ENCODE data around the gene TEF.

DNA sequence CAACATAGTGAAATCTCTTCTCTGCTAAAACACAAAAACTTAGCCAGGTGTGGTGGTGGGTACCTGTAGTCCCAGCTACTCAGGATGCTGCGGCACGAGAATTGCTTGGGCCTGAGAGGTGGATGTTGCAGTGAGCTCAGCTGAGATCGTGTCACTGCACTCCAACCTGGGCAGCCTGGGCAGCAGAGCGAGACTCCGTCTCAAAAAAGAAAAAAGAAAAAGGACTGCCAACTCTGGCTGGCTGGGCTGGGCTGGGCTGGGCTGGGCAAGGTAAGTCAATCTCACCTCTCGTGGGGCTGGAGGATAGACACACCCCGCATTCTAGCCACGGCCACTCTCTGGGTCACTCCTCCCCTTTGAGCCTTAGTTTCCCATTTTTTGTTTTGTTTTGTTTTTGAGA, 26.9 kb downstream of the TEF start:
- TF ChIP-seq, protein P1, sequence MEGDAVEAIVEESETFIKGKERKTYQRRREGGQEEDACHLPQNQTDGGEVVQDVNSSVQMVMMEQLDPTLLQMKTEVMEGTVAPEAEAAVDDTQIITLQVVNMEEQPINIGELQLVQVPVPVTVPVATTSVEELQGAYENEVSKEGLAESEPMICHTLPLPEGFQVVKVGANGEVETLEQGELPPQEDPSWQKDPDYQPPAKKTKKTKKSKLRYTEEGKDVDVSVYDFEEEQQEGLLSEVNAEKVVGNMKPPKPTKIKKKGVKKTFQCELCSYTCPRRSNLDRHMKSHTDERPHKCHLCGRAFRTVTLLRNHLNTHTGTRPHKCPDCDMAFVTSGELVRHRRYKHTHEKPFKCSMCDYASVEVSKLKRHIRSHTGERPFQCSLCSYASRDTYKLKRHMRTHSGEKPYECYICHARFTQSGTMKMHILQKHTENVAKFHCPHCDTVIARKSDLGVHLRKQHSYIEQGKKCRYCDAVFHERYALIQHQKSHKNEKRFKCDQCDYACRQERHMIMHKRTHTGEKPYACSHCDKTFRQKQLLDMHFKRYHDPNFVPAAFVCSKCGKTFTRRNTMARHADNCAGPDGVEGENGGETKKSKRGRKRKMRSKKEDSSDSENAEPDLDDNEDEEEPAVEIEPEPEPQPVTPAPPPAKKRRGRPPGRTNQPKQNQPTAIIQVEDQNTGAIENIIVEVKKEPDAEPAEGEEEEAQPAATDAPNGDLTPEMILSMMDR (IDR thresholded peaks at IDR 0.05), result no peak
- TF ChIP-seq POLR2A (IDR thresholded peaks at IDR 0.05), result no peak

Data from uterus (tissue), 2 donors.